Measurements from ENCODE around the gene POLR1E.
A peak's percentile ranks its signal among the peaks of the same experiment; 100 is the strongest.
"Not testable (repeated sequence)": the region's sequence is repeated elsewhere in the genome, so short reads cannot be mapped to it uniquely, and the experiment has no call there.

The POLR1E gene

DNA sequence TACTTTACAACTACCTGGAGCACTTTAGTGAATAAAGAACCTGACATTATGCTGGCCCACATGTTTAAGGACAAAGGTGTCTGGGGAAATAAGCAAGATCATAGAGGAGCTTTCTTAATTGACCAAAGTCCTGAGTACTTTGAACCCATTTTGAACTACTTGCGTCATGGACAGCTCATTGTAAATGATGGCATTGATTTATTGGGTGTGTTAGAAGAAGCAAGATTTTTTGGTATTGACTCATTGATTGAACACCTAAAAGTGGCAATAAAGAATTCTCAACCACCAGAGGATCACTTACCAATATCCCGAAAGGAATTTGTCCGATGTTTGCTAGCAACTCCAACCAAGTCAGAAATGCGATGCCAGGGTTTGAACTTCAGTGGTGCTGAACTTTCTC is 8.3 kb upstream of the POLR1E start:
- H3K4me3 Mint-ChIP-seq, ATAC-seq, H3K27ac Mint-ChIP-seq, H3K9me3 Mint-ChIP-seq, H3K36me3 Mint-ChIP-seq, H3K27me3 Mint-ChIP-seq: not testable (repeated sequence)
- peaks cover 19% of the 10 kb centered on the region for H3K4me1 Mint-ChIP-seq

DNA sequence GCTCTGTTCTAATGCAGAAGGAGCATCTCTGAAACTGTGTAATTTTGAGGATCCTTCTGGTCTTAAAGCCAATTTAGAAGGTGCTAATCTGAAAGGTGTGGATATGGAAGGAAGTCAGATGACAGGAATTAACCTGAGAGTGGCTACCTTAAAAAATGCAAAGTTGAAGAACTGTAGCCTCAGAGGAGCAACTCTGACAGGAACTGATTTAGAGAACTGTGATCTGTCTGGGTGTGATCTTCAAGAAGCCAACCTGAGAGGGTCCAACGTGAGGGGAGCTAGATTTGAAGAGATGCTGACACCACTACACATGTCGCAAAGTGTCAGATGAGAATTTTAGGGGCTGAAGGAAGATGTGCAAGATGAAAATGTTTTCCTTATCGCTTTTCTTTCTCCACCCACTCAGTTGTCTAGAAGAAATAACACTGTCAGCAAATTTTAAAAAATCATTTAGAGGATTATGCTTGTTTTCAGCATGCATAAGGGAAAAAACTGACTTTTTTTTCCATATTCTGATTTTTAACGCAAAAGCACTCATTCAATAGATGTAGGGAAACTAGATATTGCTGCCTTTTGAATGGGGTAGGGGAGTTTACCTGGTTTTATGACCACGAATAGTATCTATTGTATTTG is 7.6 kb upstream of the POLR1E start:
- H3K4me3 Mint-ChIP-seq, H3K9me3 Mint-ChIP-seq, H3K36me3 Mint-ChIP-seq, ATAC-seq, H3K27ac Mint-ChIP-seq, H3K27me3 Mint-ChIP-seq: not testable (repeated sequence)
- H3K4me1 Mint-ChIP-seq = peaks cover 18% of the 10 kb centered on the region

DNA sequence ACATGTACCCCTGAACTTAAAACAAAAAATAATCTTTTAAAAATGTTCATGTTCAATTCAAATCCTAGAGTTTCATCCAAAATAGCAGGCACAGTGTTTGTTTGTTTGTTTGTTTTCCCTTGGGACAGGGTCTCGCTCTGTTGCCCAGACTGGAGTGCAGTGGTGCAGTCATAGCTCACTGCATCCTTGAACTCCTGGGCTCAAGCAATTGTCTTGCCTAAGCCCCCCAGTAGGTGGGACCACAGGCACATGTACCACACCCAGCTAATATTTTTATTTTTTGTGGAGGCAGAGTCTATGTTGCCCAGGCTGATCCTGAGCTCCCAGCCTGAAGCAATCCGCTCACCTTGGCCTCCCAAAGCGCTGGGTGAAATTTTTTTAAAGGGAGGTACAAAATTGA is 5.0 kb upstream of the POLR1E start:
- Mint-ChIP-seq H3K4me1 (peaks cover 29% of the 10 kb centered on the region), H3K27me3 (peaks cover 9% of the 10 kb centered on the region)

DNA sequence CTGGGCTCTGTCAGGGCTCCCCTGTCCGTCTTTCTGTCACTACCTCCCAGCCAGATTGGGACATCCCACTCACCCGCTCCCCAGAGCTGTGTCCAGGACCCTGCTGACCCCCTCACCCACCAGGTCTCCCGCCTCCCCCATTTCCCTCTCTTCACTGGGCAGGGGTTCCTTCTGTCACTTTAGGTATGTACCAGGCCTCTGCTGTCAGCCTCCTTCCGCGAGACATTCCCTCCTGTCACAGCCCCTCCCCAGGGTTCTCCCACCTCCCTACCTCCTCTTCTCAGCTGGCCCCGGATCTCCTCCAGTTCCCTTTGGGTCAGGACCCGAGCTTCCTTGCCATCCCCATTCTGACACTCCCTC is 488 bp downstream of the POLR1E start:
- Mint-ChIP-seq H3K27me3 (peaks cover 9% of the 10 kb centered on the region), H3K4me1 (peaks cover 49% of the 10 kb centered on the region), H3K9me3 (no peaks in the 10 kb centered on the region), H3K27ac (peak overlapping the region; percentile 92), H3K4me3 (peak overlapping the region; percentile 98), H3K36me3 (peaks cover 16% of the 10 kb centered on the region)
- ATAC-seq = no peak

More for the DNA sequence above, 5.0 kb upstream of the POLR1E start:
- H3K4me3 Mint-ChIP-seq = no peak overlapping the region
- no peak overlapping the region for H3K27ac Mint-ChIP-seq
- ATAC-seq = no peak
- no peaks in the 10 kb centered on the region for H3K9me3 Mint-ChIP-seq
- H3K36me3 Mint-ChIP-seq = no peaks in the 10 kb centered on the region

DNA sequence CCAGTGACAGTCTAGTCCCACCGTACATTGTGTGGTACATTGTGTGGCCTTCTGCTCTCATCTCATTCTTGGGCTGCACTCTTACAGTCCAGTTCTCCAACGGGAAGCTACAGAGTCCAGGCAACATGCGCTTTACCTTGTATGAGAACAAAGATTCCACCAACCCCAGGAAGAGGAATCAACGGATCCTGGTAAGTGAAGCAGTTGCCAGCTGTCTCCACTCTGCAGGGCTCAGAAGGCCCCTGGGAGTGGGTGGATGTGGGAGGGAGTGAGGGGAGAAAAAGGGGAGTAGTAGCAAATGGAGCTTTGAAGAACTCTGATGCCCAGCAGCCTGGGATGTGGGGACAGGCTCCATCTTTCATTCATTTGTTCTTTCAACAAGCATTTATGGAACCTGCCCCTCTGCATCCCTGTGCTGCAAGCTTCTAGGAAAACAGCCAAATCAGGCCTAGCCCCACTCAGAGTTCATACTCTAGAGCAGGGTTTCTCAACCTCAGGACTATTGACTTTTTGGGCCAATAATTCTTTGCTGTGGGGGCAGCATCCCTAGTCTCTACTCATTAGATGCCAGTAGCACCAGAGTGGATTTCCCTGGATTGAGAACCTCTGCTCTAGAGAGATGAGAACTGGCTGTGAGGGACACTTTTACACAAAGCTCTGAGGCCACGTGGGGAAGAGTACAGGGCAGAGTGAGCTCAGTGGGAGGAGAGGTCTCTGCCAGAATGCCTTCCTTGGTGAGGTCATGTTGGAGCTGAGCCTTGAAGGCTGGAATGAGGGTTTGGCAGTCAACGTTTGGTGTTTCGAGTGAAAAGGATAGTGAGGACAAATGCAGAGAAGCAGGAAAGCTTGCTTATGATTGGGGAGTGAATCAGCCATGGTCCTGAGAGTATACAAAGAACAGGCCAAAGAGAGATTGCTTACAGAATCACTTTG is 1.1 kb downstream of the POLR1E start:
- no peak for ATAC-seq
- Mint-ChIP-seq H3K4me3 (peak overlapping the region; percentile 98), H3K4me1 (peaks cover 45% of the 10 kb centered on the region), H3K27me3 (peaks cover 3% of the 10 kb centered on the region), H3K9me3 (no peaks in the 10 kb centered on the region), H3K27ac (peak overlapping the region; percentile 92), H3K36me3 (peaks cover 16% of the 10 kb centered on the region)

DNA sequence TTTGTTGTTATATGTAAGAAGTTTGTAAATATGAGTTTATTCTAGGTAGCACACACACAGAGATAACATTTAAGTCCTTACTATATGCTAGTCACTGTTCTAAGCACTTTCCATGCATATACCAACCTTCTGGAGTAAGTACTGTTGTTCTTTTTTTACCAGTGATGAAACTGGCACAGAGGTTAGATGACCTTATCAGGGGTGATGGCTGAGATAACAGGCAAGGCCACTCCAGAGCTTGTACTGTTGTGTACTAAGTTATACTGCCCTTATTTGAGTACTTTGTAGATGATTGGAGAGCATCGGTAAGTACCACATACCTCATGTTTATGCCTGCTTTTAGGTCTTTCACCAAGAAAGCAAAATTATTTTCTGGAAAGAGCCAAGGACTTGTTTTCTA is 6.2 kb downstream of the POLR1E start:
- no peak overlapping the region for H3K27ac Mint-ChIP-seq
- peaks cover 51% of the 10 kb centered on the region for H3K36me3 Mint-ChIP-seq
- H3K9me3 Mint-ChIP-seq = no peaks in the 10 kb centered on the region
- ATAC-seq = no peak
- no peak overlapping the region for H3K4me3 Mint-ChIP-seq
- no peaks in the 10 kb centered on the region for H3K27me3 Mint-ChIP-seq
- H3K4me1 Mint-ChIP-seq = peaks cover 22% of the 10 kb centered on the region

DNA sequence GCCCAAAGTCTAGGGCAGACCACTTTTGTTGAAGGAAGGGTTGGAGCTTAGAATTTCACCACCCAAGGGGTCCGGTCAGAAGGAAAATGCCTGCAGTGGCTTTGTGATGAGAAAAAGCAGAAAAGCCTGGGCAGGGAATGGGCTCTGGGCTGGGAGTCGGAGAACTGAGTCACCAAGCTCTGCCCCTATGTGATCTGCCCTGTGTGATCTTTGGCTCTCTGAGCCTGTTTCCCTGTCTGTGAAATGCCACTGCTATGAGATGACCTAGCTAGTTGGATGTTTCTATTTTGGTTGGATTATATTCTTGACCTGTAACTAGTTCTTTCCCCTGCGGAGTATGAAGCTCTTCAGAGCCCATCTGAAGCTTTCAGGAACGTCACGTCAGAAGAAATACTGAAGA is 9.8 kb downstream of the POLR1E start:
- ATAC-seq = no peak
- Mint-ChIP-seq H3K27ac (no peak overlapping the region), H3K9me3 (no peaks in the 10 kb centered on the region), H3K27me3 (no peaks in the 10 kb centered on the region), H3K36me3 (peaks cover 59% of the 10 kb centered on the region), H3K4me3 (no peak overlapping the region), H3K4me1 (peaks cover 2% of the 10 kb centered on the region)

DNA sequence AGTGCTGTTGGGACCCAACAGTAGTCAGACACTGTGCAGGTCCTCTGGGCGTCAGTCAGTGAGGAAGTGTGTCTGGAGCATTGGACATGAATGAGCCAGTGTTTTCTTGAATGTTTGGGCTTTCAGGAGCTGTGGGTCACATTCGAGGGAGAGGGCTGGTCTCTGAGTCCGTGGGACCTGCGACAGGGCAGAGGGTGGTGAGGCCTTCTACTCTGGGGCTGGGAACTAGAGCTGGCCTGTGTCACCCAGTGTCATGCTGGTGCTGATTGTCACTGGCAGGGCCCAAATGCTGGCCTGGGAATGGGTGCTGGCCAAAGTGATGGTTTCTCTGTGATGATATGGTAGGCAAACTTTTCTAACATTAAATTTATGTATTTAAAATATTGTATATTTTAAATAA is 10.3 kb downstream of the POLR1E start:
- H3K9me3 Mint-ChIP-seq = no peaks in the 10 kb centered on the region
- H3K36me3 Mint-ChIP-seq = peaks cover 59% of the 10 kb centered on the region
- no peaks in the 10 kb centered on the region for H3K4me1 Mint-ChIP-seq
- H3K4me3 Mint-ChIP-seq = no peak overlapping the region
- ATAC-seq = no peak
- H3K27me3 Mint-ChIP-seq = no peaks in the 10 kb centered on the region
- no peak overlapping the region for H3K27ac Mint-ChIP-seq

DNA sequence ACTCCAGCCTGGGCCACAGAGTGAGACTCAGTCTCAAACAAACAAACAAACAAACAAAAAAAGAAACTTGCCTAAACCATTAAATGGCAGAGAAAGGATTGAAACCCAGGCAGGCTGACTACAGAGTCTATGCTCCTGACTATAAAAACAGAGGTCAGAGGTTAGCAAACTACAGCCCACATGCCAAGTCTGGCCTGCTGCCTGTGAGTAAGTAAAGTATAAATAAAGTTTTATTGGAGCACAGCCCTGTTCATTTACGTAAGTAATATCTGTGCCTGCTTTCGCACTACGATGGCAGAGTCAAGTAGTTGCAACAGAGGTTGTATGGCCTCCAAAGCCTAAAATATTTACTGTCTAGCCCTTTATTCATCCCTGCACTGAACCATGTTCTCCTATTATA is 11.6 kb downstream of the POLR1E start:
- no peaks in the 10 kb centered on the region for H3K9me3 Mint-ChIP-seq
- H3K4me1 Mint-ChIP-seq = no peaks in the 10 kb centered on the region
- no peak overlapping the region for H3K4me3 Mint-ChIP-seq
- H3K27ac Mint-ChIP-seq = no peak overlapping the region
- H3K36me3 Mint-ChIP-seq = peaks cover 72% of the 10 kb centered on the region
- no peaks in the 10 kb centered on the region for H3K27me3 Mint-ChIP-seq
- no peak for ATAC-seq

DNA sequence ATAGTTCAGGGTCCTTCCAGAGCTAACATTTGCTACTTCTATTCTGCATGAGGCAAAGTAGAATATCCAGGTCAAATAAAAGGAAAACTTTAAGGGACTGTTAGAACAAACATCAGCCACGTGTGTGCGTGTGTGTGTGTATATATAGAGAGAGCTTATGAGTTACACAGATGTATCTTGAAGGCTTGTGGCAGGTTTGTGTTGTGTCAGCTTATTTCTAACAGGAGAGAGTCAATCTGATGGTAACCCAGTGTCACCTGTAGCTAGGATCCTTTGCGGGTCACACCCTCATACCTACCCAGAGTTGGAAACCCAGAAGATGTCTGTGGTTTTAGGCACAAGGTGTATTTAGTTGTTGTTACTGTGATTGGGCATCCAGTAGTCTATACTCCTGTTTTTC is 12.7 kb downstream of the POLR1E start:
- Mint-ChIP-seq H3K36me3 (peaks cover 73% of the 10 kb centered on the region), H3K27ac (no peak overlapping the region), H3K4me1 (no peaks in the 10 kb centered on the region), H3K4me3 (no peak overlapping the region), H3K27me3 (no peaks in the 10 kb centered on the region), H3K9me3 (no peaks in the 10 kb centered on the region)
- no peak for ATAC-seq

DNA sequence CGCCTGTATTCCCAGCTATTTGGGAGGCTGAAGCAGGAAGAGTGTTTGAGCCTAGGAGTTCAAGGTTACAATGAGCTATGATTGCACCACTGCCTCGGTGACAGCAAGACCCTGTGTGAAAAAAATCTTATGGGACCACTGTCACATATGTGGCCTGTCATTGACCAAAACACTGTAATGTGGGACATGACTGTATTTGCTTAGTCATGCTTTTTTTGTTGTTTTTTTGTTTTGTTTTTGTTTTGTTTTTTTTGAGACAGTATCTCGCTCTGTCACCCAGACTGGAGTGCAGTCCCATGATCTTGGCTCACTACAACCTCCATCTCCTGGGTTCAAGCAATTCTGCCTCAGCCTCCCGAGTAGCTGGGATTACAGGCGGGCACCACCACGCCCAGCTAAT is 13.5 kb downstream of the POLR1E start:
- ATAC-seq = no peak
- Mint-ChIP-seq H3K27me3 (no peaks in the 10 kb centered on the region), H3K4me3 (no peak overlapping the region), H3K4me1 (no peaks in the 10 kb centered on the region), H3K36me3 (peaks cover 76% of the 10 kb centered on the region), H3K9me3 (no peaks in the 10 kb centered on the region), H3K27ac (no peak overlapping the region)

DNA sequence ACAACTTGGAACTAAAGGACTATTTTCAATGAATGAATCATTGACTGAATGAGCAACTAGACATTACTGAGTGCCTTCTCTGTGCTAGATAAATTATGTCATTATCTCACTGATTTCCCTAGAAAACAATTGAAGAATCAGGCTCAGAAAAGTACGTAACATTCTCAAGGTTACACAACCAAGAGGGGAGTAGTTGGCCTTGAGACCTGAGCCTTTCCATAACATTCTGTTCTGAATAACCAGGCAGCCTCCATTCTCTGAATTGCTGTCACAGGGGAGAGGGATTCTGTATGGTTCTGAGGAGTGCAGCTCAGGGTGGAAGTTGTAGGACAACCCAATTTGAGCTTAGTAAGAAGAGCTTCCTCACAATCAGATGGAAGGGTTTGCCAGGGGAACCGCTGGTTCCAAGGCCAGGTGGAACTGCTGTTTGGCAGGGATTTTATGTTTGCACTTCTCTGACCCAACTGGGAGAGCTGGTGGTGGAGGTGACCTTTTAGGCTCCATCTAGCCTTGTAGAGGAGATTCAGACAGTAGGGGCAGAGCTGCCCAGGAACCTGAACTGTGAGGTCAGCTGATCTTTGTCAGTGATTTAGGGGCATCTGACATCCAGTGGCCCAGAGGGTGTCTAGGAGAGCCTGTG is 16.3 kb downstream of the POLR1E start:
- Mint-ChIP-seq H3K27me3 (no peaks in the 10 kb centered on the region), H3K4me1 (no peaks in the 10 kb centered on the region), H3K9me3 (no peaks in the 10 kb centered on the region), H3K36me3 (peaks cover 68% of the 10 kb centered on the region), H3K27ac (no peak overlapping the region), H3K4me3 (no peak overlapping the region)
- no peak for ATAC-seq

DNA sequence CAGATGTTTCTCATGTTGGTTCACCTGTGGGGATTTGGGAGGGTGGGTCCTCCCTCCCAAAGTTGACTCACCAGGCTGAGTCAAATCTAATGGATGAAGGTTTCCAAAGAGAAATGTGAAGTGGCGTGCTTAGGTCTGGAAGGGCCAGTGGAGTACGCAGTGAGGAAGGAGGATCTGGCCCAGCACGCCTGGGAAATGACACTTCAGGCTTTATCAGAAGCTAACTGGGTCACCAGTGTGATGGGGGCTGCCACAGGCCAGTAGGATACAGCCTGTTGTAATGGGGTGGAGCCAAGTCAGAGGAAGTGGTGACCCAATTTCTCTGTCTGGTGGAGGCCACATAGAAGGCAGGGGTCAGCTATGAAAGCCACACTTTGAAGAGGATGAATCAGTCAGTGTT is 18.0 kb downstream of the POLR1E start:
- no peaks in the 10 kb centered on the region for H3K4me1 Mint-ChIP-seq
- H3K4me3 Mint-ChIP-seq = no peak overlapping the region
- peaks cover 72% of the 10 kb centered on the region for H3K36me3 Mint-ChIP-seq
- no peak for ATAC-seq
- no peaks in the 10 kb centered on the region for H3K9me3 Mint-ChIP-seq
- no peaks in the 10 kb centered on the region for H3K27me3 Mint-ChIP-seq
- no peak overlapping the region for H3K27ac Mint-ChIP-seq

DNA sequence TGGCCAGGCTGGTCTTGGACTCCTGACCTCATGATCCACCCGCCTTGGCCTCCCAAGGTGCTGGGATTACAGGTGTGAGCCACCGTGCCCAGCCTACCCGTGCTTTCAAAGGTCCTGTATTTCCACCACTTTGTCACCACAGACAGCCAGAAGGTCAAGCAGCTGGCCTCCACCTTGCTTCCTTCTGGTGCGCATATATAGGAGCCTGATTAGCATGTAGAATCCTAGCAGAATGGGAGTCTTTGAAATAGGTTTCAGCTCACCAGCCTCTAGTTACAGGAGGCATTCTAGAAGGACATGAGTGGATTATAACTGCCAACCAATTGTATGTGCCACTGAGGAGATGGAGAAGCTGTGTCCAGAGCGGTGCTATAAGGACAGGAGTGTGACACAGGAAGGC is 18.9 kb downstream of the POLR1E start:
- Mint-ChIP-seq H3K27ac (no peak overlapping the region), H3K4me1 (no peaks in the 10 kb centered on the region), H3K27me3 (no peaks in the 10 kb centered on the region), H3K4me3 (no peak overlapping the region), H3K9me3 (no peaks in the 10 kb centered on the region), H3K36me3 (peaks cover 79% of the 10 kb centered on the region)
- ATAC-seq = no peak

DNA sequence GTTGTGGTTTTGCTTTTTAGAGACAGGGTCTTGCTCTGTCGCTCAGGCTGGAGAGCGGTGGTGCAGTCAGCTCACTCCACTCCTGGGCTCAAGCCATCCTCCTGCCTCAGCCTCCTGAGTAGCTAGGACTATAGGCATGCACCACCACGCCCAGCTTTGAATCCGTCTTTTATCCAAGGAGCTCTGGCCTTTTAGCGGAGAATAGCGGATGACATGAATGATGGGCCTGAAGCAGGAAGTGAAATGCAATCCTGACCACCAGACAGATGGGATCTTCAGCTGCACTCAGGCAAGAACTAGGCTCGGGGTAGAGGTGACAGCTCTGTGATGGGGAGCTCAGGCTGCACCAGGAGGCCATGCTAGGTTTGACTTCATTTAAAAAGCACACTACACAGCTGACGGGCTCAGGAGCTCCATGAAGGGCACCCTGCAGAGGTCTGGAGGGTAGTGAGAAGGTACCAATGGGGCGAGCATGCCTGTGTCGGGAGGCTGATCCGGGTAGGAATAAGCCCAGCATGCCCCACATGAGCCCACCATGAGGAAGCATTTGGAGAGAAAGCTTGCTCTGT is 21.9 kb downstream of the POLR1E start:
- H3K9me3 Mint-ChIP-seq = no peaks in the 10 kb centered on the region
- H3K27ac Mint-ChIP-seq = peak overlapping the region; percentile 28
- no peak for ATAC-seq
- peaks cover 10% of the 10 kb centered on the region for H3K4me1 Mint-ChIP-seq
- H3K36me3 Mint-ChIP-seq = peaks cover 62% of the 10 kb centered on the region
- H3K4me3 Mint-ChIP-seq = no peak overlapping the region
- H3K27me3 Mint-ChIP-seq = no peaks in the 10 kb centered on the region
